Smooth muscle cell (in vitro differentiated cells): ENCODE results near the gene DGCR8. TPM values are rescaled to one million over a fixed set of nuclear protein-coding genes. Genes with fewer than 3 reads are reported as not detected.

ENCODE experiments used
- DNase-seq: peaks from one replicate; lab custom pipeline; 2025; ENCODE audit not compliant: unreplicated experiment; lab: John Stamatoyannopoulos, UW
- H2AFZ ChIP-seq: fragments of 200-600 bp; sonication (generic); 2 replicates; pipeline ENCODE4 v1.6.0; 2016; ENCODE audit warnings: antibody characterized with exemption, low read depth, mild to moderate bottlenecking
- H3F3A ChIP-seq: fragments of 200-600 bp; sonication (generic); 2 replicates; pipeline ENCODE4 v1.6.0; 2017; ENCODE audit warnings: antibody characterized with exemption, low read depth
- H3K27ac ChIP-seq: fragments of 200-600 bp; sonication (generic); 2 replicates; pipeline ENCODE4 v1.5.1; 2016; ENCODE audit warnings: low read depth, mild to moderate bottlenecking
- H3K27me3 ChIP-seq: fragments of 200-600 bp; sonication (generic); 2 replicates; pipeline ENCODE4 v1.6.1; 2016; ENCODE audit warnings: low read depth, mild to moderate bottlenecking
- H3K36me3 ChIP-seq: fragments of 200-600 bp; sonication (generic); 2 replicates; pipeline ENCODE4 v1.5.1; 2016; ENCODE audit warnings: low read depth
- H3K4me1 ChIP-seq: fragments of 200-600 bp; sonication (generic); 2 replicates; pipeline ENCODE4 v1.5.1; 2016; ENCODE audit warnings: low read depth
- H3K4me2 ChIP-seq: fragments of 200-600 bp; sonication (generic); 2 replicates; pipeline ENCODE4 v1.6.0; 2016; ENCODE audit warnings: mild to moderate bottlenecking
- H3K4me3 ChIP-seq: fragments of 200-600 bp; sonication (generic); 2 replicates; pipeline ENCODE4 v1.5.1; 2016; ENCODE audit warnings: mild to moderate bottlenecking
- H3K79me2 ChIP-seq: fragments of 200-600 bp; sonication (generic); 2 replicates; pipeline ENCODE4 v1.6.0; 2016; ENCODE audit warnings: low read depth, mild to moderate bottlenecking
- H3K9ac ChIP-seq: fragments of 200-600 bp; sonication (generic); 2 replicates; pipeline ENCODE4 v1.6.0; 2016; ENCODE audit warnings: low read depth
- H3K9me3 ChIP-seq: fragments of 200-600 bp; sonication (generic); replicated peaks from 2 replicates; pipeline ENCODE4 v1.5.1; 2016; ENCODE audit warnings: low read depth
- H4K20me1 ChIP-seq: fragments of 200-600 bp; sonication (generic); 2 replicates; pipeline ENCODE4 v1.6.0; 2016; ENCODE audit warnings: low read depth
- WGBS: methylation state at CpG from one replicate; pipeline ENCODE4 v1.1.7; 2016; ENCODE audit warnings: low lambda C conversion rate; 5-methylcytosine and 5-hydroxymethylcytosine counted together
- polyA plus RNA-seq: library from polyadenylated mRNA; unstranded; fragments of >200 nt; fragmentation: Nextera tagmentation; extraction: Ambion mirVana; gene quantifications from 2 replicates; pipeline ENCODE4 v1.2.1, GENCODE V29; 2016
- total RNA-seq: library from RNA; depleted of rRNA; stranded (reverse); fragments of >200 nt; gene quantifications from 2 replicates; pipeline ENCODE4 v1.2.3, GENCODE V29; 2014
- TF ChIP-seq, protein P1 (sequence below): fragments of 200-600 bp; sonication (generic); IDR thresholded peaks from 2 replicates; pipeline ENCODE4 v1.5.1; 2017; ENCODE audit warnings: borderline replicate concordance, mild to moderate bottlenecking, antibody characterized with exemption; ENCODE audit not compliant: insufficient read depth, poor library complexity, severe bottlenecking

Gene DGCR8
- total and polyA plus RNA-seq, 2 experiments from 2014 or later = 6.5 to 9.7 TPM

DNA sequence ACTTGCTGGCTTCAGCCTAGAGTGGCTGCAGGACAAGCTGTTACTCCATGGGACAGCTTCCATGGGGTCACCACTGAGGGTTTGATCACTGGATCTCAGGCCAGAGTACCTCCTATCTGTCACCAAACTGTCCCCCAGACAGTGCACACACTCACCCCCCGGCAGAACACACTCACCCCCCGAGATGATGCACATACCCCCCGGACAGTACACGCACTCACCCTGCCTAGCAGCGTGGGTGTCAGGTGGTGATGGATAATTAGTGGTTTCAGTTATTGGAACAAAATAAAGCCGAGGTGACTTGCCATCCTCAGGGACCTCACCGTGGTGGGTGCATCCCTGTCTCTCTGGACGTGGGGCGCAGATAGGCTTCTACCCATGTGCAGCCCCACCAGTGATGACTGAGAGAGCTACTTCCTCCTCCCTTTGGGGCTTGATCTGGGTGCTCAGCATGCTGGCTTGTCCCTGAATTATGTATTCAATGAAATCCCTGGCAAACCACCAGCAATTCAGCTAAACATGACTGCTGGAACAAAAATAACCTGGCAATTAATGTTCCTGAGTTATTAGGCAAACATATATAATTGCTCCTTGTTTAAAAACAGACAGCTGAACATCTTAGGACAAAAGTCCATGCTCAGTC, 40.2 kb upstream of the DGCR8 start:
- H3K4me3 ChIP-seq = no peak overlapping the region
- no peak overlapping the region for H3K27ac ChIP-seq
- H3K27me3 ChIP-seq = no peaks in the 10 kb centered on the region
- no peak overlapping the region for H3K9ac ChIP-seq
- peaks cover 20% of the 10 kb centered on the region for H4K20me1 ChIP-seq
- H3F3A ChIP-seq = no peaks in the 10 kb centered on the region
- DNase-seq = no peak
- H2AFZ ChIP-seq = no peak overlapping the region
- H3K79me2 ChIP-seq = no peaks in the 10 kb centered on the region
- no peaks in the 10 kb centered on the region for H3K36me3 ChIP-seq
- TF ChIP-seq, protein P1, sequence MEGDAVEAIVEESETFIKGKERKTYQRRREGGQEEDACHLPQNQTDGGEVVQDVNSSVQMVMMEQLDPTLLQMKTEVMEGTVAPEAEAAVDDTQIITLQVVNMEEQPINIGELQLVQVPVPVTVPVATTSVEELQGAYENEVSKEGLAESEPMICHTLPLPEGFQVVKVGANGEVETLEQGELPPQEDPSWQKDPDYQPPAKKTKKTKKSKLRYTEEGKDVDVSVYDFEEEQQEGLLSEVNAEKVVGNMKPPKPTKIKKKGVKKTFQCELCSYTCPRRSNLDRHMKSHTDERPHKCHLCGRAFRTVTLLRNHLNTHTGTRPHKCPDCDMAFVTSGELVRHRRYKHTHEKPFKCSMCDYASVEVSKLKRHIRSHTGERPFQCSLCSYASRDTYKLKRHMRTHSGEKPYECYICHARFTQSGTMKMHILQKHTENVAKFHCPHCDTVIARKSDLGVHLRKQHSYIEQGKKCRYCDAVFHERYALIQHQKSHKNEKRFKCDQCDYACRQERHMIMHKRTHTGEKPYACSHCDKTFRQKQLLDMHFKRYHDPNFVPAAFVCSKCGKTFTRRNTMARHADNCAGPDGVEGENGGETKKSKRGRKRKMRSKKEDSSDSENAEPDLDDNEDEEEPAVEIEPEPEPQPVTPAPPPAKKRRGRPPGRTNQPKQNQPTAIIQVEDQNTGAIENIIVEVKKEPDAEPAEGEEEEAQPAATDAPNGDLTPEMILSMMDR = no peak
- WGBS = 96% methylated on average over 9 of the region's 9 CpGs
- no peak overlapping the region for H3K4me2 ChIP-seq
- no peaks in the 10 kb centered on the region for H3K4me1 ChIP-seq
- no peaks in the 10 kb centered on the region for H3K9me3 ChIP-seq

DNA sequence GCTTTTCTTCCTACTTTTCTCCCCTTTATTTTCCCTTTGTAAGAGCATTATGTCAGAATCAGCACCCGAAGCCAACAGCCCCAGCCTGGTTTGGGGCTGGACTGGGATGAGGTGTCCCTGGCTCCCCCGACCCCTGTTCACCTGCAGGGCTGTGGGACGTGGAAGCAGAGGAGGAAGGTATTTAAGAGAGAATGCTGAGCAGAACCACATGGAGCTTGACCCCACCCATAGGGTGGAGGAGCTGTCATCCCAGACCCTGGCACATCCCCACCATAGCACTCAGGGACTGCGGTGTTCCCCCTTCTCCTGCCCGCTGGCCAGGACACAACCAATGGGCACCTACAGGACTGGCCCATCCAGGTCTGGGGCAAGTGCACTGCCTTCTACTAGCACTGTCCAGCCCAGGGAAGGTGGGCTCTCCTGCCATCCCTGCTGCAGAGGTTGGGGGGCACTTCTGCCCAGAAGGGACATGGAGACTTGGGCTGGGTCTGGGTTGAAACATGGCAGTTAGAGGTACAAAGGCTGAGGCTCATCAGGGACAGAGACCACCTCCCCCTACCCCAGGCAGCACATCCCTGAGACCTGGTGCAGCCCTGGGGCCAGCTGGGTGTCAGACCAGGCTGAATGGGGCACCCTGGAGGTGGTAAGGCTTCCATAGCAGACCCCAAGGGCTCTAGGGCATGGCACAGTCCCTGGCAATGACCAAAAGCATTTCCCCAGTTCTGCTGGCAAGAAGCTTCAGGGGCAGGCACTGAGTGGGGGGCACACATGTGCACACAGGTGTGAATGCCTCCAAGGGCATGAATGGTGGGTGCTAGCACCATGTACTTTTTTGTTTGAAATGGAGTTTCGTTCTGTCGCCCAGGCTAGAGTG, 39.5 kb upstream of the DGCR8 start:
- H3K27me3 ChIP-seq = no peaks in the 10 kb centered on the region
- H3K9ac ChIP-seq = no peak overlapping the region
- H3F3A ChIP-seq = no peaks in the 10 kb centered on the region
- DNase-seq = no peak
- H2AFZ ChIP-seq = no peak overlapping the region
- 96% methylated on average over 7 of the region's 7 CpGs for WGBS
- H3K4me3 ChIP-seq = no peak overlapping the region
- no peaks in the 10 kb centered on the region for H3K9me3 ChIP-seq
- peaks cover 13% of the 10 kb centered on the region for H4K20me1 ChIP-seq
- TF ChIP-seq, protein P1 = no peak
- H3K36me3 ChIP-seq = no peaks in the 10 kb centered on the region
- no peaks in the 10 kb centered on the region for H3K4me1 ChIP-seq
- no peak overlapping the region for H3K27ac ChIP-seq
- no peak overlapping the region for H3K4me2 ChIP-seq
- H3K79me2 ChIP-seq = no peaks in the 10 kb centered on the region

DNA sequence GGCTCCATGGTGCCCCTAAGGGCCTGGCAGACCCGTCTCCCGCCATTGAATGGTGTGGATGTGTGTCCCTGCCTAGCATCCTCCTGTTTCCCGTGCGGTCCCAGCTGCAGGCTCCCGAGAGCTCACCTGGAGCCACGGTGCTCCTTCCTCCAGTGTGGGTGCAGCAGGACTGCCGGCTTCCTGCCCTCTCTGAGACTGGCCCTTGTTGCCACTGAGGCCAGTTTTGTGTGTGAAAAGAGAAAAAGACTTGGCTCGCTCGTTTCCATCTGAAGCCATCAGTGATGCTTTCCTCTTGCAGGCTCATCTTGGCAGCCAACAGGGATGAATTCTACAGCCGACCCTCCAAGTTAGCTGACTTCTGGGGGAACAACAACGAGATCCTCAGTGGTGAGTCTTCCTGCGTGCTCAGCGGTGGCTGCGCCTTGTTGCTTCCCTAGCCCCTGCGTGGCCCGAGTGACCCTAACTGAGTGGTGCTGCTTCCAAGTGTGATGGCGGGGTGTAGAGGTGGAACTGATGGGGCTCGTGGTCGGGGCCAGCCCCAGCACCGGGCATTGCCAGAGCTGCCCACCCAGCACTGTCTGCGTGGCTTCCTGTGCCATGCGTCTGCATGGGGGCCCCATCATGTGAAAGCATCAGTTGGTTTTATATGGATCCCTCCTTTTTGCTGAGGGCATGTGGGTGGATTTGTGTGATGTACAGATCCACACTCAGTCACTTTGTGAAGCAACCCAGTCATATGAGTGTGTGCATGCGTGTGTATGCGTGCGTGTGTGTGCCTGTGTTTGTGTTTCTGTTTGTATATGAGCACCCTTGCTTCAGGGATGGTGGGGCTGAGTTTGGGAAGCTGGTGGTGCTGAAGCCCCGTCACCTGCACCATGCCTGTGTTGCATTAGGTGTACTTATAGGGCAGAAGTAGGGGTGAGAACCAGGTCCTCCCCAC, 36.7 kb upstream of the DGCR8 start:
- Histone ChIP-seq H4K20me1 (no peaks in the 10 kb centered on the region), H3K9me3 (no peaks in the 10 kb centered on the region), H3F3A (no peaks in the 10 kb centered on the region), H2AFZ (no peak overlapping the region), H3K4me2 (no peak overlapping the region), H3K4me1 (no peaks in the 10 kb centered on the region), H3K9ac (no peak overlapping the region), H3K36me3 (no peaks in the 10 kb centered on the region), H3K27ac (no peak overlapping the region), H3K4me3 (no peak overlapping the region), H3K79me2 (no peaks in the 10 kb centered on the region), H3K27me3 (no peaks in the 10 kb centered on the region)
- TF ChIP-seq, protein P1 = no peak
- DNase-seq = no peak
- WGBS = 96% methylated on average over 26 of the region's 26 CpGs
